Activated CD8-positive, alpha-beta memory T cell treated with anti-CD3 and anti-CD28 coated beads for 36 hours (primary cell): ENCODE measurements around the gene WNT16. TPM values are rescaled to one million over a fixed set of nuclear protein-coding genes. Genes with fewer than 3 reads are reported as not detected.

ENCODE experiments used
- CTCF ChIA-PET: fragments of 350-600 bp; sonication (Branson Sonifier 250); formaldehyde crosslinking; loops from one replicate; lab custom pipeline; 2021; ENCODE audit warnings: antibody characterized with exemption; lab: Charles Lee
- POLR2A ChIA-PET: fragments of 350-600 bp; sonication (Branson Sonifier 250); formaldehyde crosslinking; loops from one replicate; lab custom pipeline; 2021; ENCODE audit warnings: antibody characterized with exemption; lab: Charles Lee
- total RNA-seq, 2 experiments: library from RNA; stranded (reverse); gene quantifications; one replicate each; pipeline ENCODE4 v1.2.3, GENCODE V29; 2021

The WNT16 gene
- total RNA-seq, 2 experiments from 2014 or later: 0.29 TPM; not detected in 1

DNA sequence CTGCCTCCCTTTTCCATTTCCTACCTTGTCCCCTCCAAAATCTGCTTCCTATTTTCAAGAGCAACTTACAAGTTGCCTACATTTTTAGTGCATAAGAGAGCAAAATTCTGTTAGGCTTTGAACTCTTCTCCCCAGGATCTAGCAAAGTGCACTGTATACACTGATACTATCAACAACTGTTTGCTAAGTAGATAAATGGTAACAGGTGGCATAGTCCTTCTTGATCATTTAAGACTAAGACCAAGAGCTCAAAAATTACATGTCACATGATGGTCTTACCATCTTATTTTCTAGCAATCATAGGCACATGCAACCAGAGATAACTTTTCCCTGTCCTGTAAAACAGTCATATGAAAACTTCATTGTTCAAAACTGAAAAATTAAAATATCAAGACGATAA, 51.1 kb downstream of the WNT16 start:
- ChIA-PET CTCF (no interaction called here), POLR2A (no interaction called here)

DNA sequence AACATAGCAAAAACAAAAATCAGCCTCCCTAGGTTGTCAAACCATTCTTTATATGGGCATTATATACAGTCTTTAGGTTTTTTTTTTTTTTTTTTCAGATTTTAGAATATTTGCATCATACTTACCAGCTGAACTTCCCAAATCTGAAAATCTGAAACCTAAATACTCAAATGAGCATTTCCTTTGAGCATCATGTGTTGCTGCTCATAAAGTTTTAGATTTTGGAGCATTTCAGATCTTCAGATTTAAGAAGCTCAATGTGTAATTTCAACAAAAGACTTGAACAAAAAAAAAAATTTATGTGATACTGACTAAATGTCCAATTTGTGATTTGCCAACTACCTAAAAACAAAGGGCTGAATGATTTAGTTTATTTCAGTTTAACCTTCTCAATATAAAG, 53.7 kb downstream of the WNT16 start:
- ChIA-PET POLR2A (no interaction called here), CTCF (interaction anchor here (4.7 kb wide), 1 partner anchor 13 kb away, joined by 15 read pairs; the partner anchor contains the start of gene FAM3C)

DNA sequence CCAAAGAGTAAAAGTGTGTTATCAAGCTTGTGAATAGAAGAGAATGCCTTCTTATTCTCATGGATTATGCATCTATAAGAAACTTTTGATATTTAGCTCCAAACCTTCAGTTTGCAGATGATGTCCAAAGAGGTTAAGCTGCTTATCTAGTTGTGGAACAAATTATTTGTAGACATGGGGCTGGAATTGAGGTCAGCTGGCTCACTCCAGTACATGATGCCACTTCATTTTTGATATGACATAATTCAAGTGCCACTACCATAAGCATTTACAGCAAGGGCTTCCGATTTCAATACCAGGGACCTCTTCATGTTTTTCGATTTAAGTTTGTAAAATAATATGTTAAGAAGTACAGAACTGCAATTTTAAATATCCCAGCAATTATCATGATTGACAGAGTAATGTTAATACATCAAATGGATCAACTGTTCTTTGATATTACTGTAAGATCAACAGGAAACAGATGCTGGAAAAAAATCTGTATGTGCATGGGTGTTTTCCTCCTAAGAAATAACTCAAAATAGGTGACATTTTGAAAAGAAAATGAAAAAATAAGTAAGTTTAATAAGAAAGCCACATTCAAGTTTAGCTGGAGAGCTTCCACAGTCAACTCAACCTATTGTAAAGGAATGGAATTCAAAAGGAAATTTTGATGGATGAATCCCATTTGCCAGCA, 54.6 kb downstream of the WNT16 start:
- POLR2A ChIA-PET: no interaction called here
- CTCF ChIA-PET: interaction anchor here (4.7 kb wide), 1 partner anchor 12 kb away, joined by 15 read pairs; the partner anchor contains the start of gene FAM3C

DNA sequence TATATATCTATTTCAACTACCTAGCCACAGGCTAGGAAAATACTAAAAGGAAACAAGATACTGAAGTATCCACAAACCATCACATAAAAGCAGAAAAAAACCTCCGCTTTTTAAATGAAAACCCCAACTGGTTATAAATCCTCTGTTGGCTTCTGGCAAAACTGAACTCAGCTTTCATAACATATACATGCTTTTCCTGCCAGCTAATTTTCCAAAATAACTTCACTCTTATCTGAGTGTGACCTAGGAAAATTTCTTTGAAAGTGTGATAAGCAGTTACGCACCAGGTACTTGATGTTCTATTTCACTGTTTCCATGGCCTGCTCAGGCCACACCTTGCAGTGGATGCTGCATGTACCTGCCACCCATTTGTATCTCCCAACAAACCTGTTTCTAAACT, 55.5 kb downstream of the WNT16 start:
- ChIA-PET CTCF (interaction anchor here (4.7 kb wide), 1 partner anchor 12 kb away, joined by 15 read pairs; the partner anchor contains the start of gene FAM3C), POLR2A (no interaction called here)

DNA sequence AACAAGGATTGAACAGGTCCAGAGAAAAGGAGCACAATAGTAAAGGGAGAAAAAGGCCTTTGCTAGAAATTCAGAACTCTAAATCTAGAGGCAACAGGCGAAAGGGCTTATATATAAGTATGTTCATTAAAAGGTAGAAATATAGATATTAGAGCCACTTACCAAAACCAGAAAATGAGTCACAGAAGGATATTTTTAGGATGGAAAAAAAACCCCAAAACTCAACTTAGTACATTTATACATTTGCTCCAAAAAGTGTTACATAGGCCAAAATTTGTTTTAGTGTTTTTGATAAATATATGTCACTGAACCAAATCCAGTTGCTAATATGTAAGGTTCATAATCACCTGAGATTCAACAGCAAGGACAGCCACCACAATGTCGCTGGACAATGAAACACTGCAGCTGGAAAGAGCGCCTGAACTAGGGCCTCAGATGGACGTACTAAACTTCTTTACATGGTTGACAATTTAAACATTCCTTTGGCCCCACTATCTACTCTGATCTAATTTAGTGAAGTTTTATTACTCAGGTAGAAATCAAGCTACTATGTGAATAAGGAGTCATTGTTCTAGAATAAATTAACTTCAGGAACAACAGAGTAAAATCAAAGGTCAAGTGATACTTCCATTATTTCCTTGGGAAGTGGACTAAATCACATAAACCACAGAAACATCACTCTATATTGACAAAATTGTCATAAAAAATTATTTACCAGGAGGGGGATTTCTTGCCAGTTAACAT, 56.4 kb downstream of the WNT16 start:
- ChIA-PET CTCF (interaction anchor here (0.9 to 4.7 kb wide), 2 partner anchors 11 to 90 kb away, joined by 3 to 15 read pairs; partner anchors contain the start of gene FAM3C), POLR2A (interaction anchor here (1.2 kb wide), 1 partner anchor 11 kb away, joined by 4 read pairs; the partner anchor contains the start of gene FAM3C)

DNA sequence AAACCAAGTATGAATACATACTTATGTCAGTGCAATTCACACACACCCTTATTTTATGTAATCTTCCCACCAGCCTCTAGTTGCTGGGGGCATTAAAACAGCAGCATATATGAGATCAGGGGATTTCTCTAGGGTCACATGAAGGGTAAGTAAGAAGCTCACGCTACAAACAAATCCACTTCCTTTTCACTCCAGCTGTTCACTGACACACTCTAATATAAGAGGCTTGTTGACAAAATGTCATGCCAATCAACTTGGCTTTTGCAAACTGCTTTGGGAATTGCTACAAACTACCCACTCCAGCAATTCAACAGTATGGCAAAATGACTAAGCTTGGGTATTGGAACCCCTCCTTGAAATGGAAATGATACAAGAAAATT, 57.0 kb downstream of the WNT16 start:
- ChIA-PET POLR2A (interaction anchor here (1.2 kb wide), 1 partner anchor 11 kb away, joined by 4 read pairs; the partner anchor contains the start of gene FAM3C), CTCF (interaction anchor here (0.9 to 4.7 kb wide), 4 partner anchors 10 to 161 kb away, joined by 3 to 15 read pairs (median 3); partner anchors contain the start of gene FAM3C)

DNA sequence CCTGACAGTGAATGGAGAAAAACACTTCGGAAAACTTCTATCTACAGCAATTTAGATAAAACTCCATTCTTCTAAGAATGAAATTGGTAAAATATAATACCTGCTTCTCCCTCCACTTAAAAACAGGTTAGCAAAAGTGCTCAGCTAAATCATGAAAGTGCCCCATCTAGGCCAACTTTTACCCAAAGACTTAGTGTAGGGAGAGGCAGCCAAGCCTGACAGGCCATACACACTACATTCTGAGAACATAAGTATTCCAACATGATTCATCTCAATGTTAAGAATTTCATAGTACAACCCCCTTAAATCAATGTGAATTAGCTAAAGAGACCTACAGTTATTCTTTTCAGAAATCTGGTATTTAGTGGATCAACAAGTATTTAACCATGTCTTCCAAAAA, 60.1 kb downstream of the WNT16 start:
- CTCF ChIA-PET: interaction anchor here (0.8 kb wide), 1 partner anchor 22 kb away, joined by 3 read pairs; no protein-coding TSS in a partner anchor

DNA sequence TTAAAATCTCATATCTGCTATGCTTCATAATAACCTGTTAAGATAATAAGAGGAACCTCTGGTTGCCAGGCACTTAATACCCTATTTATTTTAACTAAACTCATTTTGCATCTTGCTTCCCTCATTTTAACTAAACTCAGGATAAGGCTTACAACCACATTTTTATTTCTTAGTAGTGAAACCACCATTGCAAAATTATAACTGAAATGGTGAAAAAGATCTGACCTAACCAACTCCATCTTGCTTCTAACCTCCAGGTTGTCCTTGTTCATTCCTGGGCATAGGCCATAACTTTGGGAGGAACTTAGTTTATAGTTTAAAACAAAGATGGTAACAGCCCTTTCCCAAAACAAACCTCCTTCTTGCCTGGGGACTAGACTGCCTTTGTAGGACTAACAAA, 61.3 kb downstream of the WNT16 start:
- POLR2A ChIA-PET: no interaction called here

More for the DNA sequence above, 60.1 kb downstream of the WNT16 start:
- POLR2A ChIA-PET: no interaction called here

DNA sequence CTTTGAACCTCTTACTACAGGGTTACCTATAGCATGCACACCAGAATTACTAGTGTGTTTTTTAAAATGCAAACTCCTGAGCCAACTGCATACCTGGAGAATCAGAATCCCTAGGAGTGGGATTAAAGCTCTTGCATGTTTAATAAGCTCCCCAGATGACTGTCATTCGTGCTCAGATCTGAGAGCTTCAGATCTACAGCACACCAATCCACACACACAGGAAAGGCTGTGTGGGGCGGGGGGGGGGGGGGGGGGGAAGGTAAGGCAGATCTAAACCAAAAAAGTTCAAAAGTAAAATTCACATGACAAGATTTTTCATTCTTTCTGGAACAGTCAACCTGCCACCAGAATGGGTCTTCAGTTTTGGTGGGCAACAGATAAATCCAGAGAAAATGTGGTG, 61.8 kb downstream of the WNT16 start:
- ChIA-PET CTCF (no interaction called here), POLR2A (no interaction called here)

More for the DNA sequence above, 61.3 kb downstream of the WNT16 start:
- CTCF ChIA-PET: no interaction called here

Other genes starting within 250 kb of the WNT16 start
- gene FAM3C, start 67.3 kb downstream of the WNT16 start, total RNA-seq: 10 to 100 TPM; 58.4 to 60.8 TPM